HepG2 (cell line): ENCODE measurements around the gene TMEM235. TPM values are rescaled to one million over a fixed set of nuclear protein-coding genes. Genes with fewer than 3 reads are reported as not detected.
A peak's percentile ranks its signal among the peaks of the same experiment; 100 is the strongest.

Experiments used
- CEBPG ChIP-seq: IDR thresholded peaks from 2 replicates; pipeline ENCODE4 v1.6.1; 2016
- CENPBD1 ChIP-seq: sonication (generic); formaldehyde crosslinking; IDR thresholded peaks from 2 replicates; pipeline ENCODE4 v1.8.0; 2022; ENCODE audit warnings: missing genetic modification reagents, low read depth, mild to moderate bottlenecking, borderline replicate concordance
- ETV6 ChIP-seq: sonication (generic); formaldehyde crosslinking; conservative IDR thresholded peaks from 2 replicates; pipeline ENCODE4 v1.4.0; 2020; ENCODE audit warnings: missing genetic modification reagents
- FOXO1 ChIP-seq: sonication (generic); formaldehyde crosslinking; IDR thresholded peaks from 2 replicates; pipeline ENCODE4 v1.4.0; 2020; ENCODE audit warnings: missing genetic modification reagents
- GATA4 ChIP-seq: sonication (generic); IDR thresholded peaks from 2 replicates; pipeline ENCODE4 v1.6.1; 2016; ENCODE audit warnings: antibody characterized with exemption, low read depth, borderline replicate concordance
- RCOR2 ChIP-seq: IDR thresholded peaks from 2 replicates; pipeline ENCODE4 v1.6.1; 2016; ENCODE audit warnings: missing biosample characterization, missing genetic modification reagents
- RFXAP ChIP-seq: sonication (generic); formaldehyde crosslinking; IDR thresholded peaks from 2 replicates; pipeline ENCODE4 v1.4.0; 2020; ENCODE audit warnings: missing genetic modification reagents, borderline replicate concordance
- SNAPC2 ChIP-seq: sonication (generic); formaldehyde crosslinking; IDR thresholded peaks from 2 replicates; pipeline ENCODE4 v1.8.1; 2022; ENCODE audit warnings: mild to moderate bottlenecking, missing genetic modification reagents
- SSRP1 ChIP-seq: IDR thresholded peaks from 2 replicates; pipeline ENCODE4 v1.6.1; 2016; ENCODE audit warnings: control low read depth
- TOE1 ChIP-seq: sonication (generic); formaldehyde crosslinking; IDR thresholded peaks from 2 replicates; pipeline ENCODE4 v1.4.0; 2020; ENCODE audit warnings: mild to moderate bottlenecking, missing genetic modification reagents
- ZBTB7B ChIP-seq: sonication (generic); formaldehyde crosslinking; IDR thresholded peaks from 2 replicates; pipeline ENCODE4 v1.4.0; 2020; ENCODE audit warnings: missing genetic modification reagents
- ZNF136 ChIP-seq: sonication (generic); formaldehyde crosslinking; IDR thresholded peaks from 2 replicates; pipeline ENCODE4 v1.8.1; 2022; ENCODE audit warnings: low read depth, mild to moderate bottlenecking, moderate library complexity, missing genetic modification reagents
- ZNF274 ChIP-seq: sonication (generic); formaldehyde crosslinking; IDR thresholded peaks from 2 replicates; pipeline ENCODE4 v1.5.1; 2020; ENCODE audit warnings: mild to moderate bottlenecking, missing genetic modification reagents
- ZNF432 ChIP-seq: sonication (generic); formaldehyde crosslinking; IDR thresholded peaks from 2 replicates; pipeline ENCODE4 v1.5.0; 2020; ENCODE audit warnings: missing genetic modification reagents, mild to moderate bottlenecking, borderline replicate concordance
- ZNF460 ChIP-seq: sonication (generic); formaldehyde crosslinking; IDR thresholded peaks from 2 replicates; pipeline ENCODE4 v1.5.1; 2020; ENCODE audit warnings: missing genetic modification reagents, mild to moderate bottlenecking, borderline replicate concordance
- ZNF562 ChIP-seq: sonication (generic); formaldehyde crosslinking; IDR thresholded peaks from 2 replicates; pipeline ENCODE4 v1.8.0; 2022; ENCODE audit warnings: missing genetic modification reagents, borderline replicate concordance
- ZNF609 ChIP-seq: sonication (generic); formaldehyde crosslinking; IDR thresholded peaks from 2 replicates; pipeline ENCODE4 v1.4.0; 2020; ENCODE audit warnings: mild to moderate bottlenecking, missing genetic modification reagents, borderline replicate concordance
- ZNF614 ChIP-seq: IDR thresholded peaks from 2 replicates; pipeline ENCODE4 v1.6.1; 2018; ENCODE audit warnings: missing biosample characterization, missing genetic modification reagents, inconsistent platforms, borderline replicate concordance
- ZNF740 ChIP-seq: sonication (generic); formaldehyde crosslinking; IDR thresholded peaks from 2 replicates; pipeline ENCODE4 v1.4.0; 2020; ENCODE audit warnings: missing genetic modification reagents
- ZNF788 ChIP-seq: sonication (generic); formaldehyde crosslinking; IDR thresholded peaks from 2 replicates; pipeline ENCODE4 v1.5.0; 2020; ENCODE audit warnings: mild to moderate bottlenecking, missing genetic modification reagents, borderline replicate concordance
- ZNF839 ChIP-seq: sonication (generic); formaldehyde crosslinking; IDR thresholded peaks from 2 replicates; pipeline ENCODE4 v1.4.0; 2020; ENCODE audit warnings: missing genetic modification reagents, mild to moderate bottlenecking, borderline replicate concordance
- polyA plus RNA-seq, 8 experiments: library from polyadenylated mRNA; depleted of rRNA in 3 of 8; stranded (reverse) in 7 of 8; unstranded in 1 of 8; fragments of >200 nt; fragmentation: Illumina TruSeq in 4 of 8; extraction: Trizol in 4 of 8; gene quantifications; 2 replicates each; pipeline versions ENCODE4 v1.2.1 to v1.2.3, GENCODE V29; 2011 to 2016; ENCODE audit warnings: low read depth in 4 of 8, missing spikeins in 1 of 8, mixed read lengths in 1 of 8; ENCODE audit not compliant: insufficient read depth in 1 of 8
- total RNA-seq, 5 experiments: library from RNA; depleted of rRNA; stranded (reverse); fragments of >200 nt; fragmentation: Illumina TruSeq; extraction: Trizol; gene quantifications; 2 replicates each; pipeline ENCODE4 v1.2.3, GENCODE V29; 2016; ENCODE audit warnings: low read depth in 1 of 5

TMEM235 gene
- total and polyA plus RNA-seq, 2 of the 13 experiments (the other 11 are each of a cell fraction or from before 2014, with no cell fraction given): not detected

GRCh38 chr17:78263063-78263735 lies 31.8 kb downstream of the TMEM235 start (continued):
- TF ChIP-seq ZNF609 (CRISPR knock-in tag) (peak; percentile 49; the same call in 1 of the 2 replicates), ZNF614 (CRISPR knock-in tag) (peak; percentile 61; the same call in 1 of the 2 replicates), SSRP1 (CRISPR knock-in tag) (peak; percentile 89; the same call in 1 of the 2 replicates), ZBTB7B (peak; percentile 77), TOE1 (CRISPR knock-in tag) (no peak), ZNF136 (CRISPR knock-in tag) (no peak), SNAPC2 (CRISPR knock-in tag) (peak; percentile 65; the same call in 1 of the 2 replicates), RFXAP (0 out of 2 replicates have a peak, but pooled peaks have one; percentile 57), ZNF460 (CRISPR knock-in tag) (peak; percentile 68; the same call in 1 of the 2 replicates), GATA4 (peak; percentile 66; the same call in 1 of the 2 replicates), ZNF788 (CRISPR knock-in tag) (peak; percentile 47; the same call in 1 of the 2 replicates), ZNF274 (CRISPR knock-in tag) (0 out of 2 replicates have a peak, but pooled peaks have one; percentile 64), ZNF740 (CRISPR knock-in tag) (no peak), ZNF432 (CRISPR knock-in tag) (no peak), FOXO1 (peak; percentile 82), ZNF562 (CRISPR knock-in tag) (no peak), ZNF839 (CRISPR knock-in tag) (peak; percentile 50; the same call in 1 of the 2 replicates), RCOR2 (CRISPR knock-in tag) (no peak), CEBPG (CRISPR knock-in tag) (peak; percentile 29; the same call in 1 of the 2 replicates), CENPBD1 (CRISPR knock-in tag) (no peak), ETV6 (CRISPR knock-in tag) (peak; percentile 89)
